ENCODE results near the gene PLB1.

DNA sequence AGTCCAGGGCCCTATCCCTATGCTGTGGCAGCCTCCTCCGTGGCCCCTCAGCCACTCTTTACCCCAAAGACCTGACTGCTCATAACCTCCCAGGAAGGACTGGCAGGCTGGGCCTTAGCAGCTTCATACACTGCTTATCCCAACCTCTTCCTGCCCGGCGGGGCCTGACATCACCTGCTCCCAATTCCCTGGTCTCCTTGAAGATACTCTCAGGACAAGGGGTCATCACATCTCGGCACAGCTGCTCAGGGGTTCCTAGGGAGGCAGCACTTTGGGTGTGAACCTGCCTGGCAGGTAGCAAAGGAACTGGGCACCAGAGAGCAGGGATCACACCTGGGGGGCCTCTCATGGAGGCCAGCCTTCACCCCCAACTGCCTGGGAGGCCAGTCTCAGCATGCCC is 68.5 kb downstream of the PLB1 start:
- TF ChIP-seq POLR2A (IDR thresholded peaks at IDR 0.05), result no peak
- TF ChIP-seq, protein P1, sequence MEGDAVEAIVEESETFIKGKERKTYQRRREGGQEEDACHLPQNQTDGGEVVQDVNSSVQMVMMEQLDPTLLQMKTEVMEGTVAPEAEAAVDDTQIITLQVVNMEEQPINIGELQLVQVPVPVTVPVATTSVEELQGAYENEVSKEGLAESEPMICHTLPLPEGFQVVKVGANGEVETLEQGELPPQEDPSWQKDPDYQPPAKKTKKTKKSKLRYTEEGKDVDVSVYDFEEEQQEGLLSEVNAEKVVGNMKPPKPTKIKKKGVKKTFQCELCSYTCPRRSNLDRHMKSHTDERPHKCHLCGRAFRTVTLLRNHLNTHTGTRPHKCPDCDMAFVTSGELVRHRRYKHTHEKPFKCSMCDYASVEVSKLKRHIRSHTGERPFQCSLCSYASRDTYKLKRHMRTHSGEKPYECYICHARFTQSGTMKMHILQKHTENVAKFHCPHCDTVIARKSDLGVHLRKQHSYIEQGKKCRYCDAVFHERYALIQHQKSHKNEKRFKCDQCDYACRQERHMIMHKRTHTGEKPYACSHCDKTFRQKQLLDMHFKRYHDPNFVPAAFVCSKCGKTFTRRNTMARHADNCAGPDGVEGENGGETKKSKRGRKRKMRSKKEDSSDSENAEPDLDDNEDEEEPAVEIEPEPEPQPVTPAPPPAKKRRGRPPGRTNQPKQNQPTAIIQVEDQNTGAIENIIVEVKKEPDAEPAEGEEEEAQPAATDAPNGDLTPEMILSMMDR (IDR thresholded peaks at IDR 0.05), result no peak
